Esophagus muscularis mucosa (tissue), 4 donors: ENCODE measurements around the gene PIF1. TPM values are rescaled to one million over a fixed set of nuclear protein-coding genes. Genes with fewer than 3 reads are reported as not detected.
"Not testable (repeated sequence)": the region's sequence is repeated elsewhere in the genome, so short reads cannot be mapped to it uniquely, and the experiment has no call there.

Source experiments
- DNase-seq: peaks from one replicate; pipeline ENCODE4 v3.0.0-alpha.2; 2017; ENCODE audit errors: extremely low spot score
- H3K27ac ChIP-seq, 4 donors: fragments of 200-600 bp; sonication (generic); replicated peaks in 1 of 4; 1 replicate in 3 of 4; 2 replicates in 1 of 4; pipeline ENCODE4 v1.5.1; 2016 to 2019; ENCODE audit warnings: mild to moderate bottlenecking in 1 of 4
- H3K27me3 ChIP-seq, 4 donors: fragments of 200-600 bp; sonication (generic); one replicate each; pipeline versions ENCODE4 v1.5.1 to v1.6.0; 2016 to 2019
- H3K36me3 ChIP-seq, 4 donors: fragments of 200-600 bp; sonication (generic); one replicate each; pipeline ENCODE4 v1.5.1; 2016 to 2019
- H3K4me1 ChIP-seq, 4 donors: fragments of 200-600 bp; sonication (generic); one replicate each; pipeline ENCODE4 v1.5.1; 2016 to 2019
- H3K4me3 ChIP-seq, 4 donors: fragments of 200-600 bp; sonication (generic); 1 replicate in 2 of 4; 2 replicates in 2 of 4; pipeline ENCODE4 v1.5.1; 2016 to 2019; ENCODE audit warnings: mild to moderate bottlenecking in 4 of 4, moderate library complexity in 1 of 4
- H3K9me3 ChIP-seq, 4 donors: fragments of 200-600 bp; sonication (generic); 1 replicate in 3 of 4; 2 replicates in 1 of 4; pipeline ENCODE4 v1.5.1; 2016 to 2019
- EP300 ChIP-seq: sonication (generic); formaldehyde crosslinking; IDR thresholded peaks from one replicate; pipeline ENCODE4 v1.6.1; 2017; ENCODE audit warnings: antibody characterized with exemption
- POLR2A ChIP-seq: fragments of 450-650 bp; IDR thresholded peaks from one replicate; pipeline ENCODE4 v1.6.1; 2017; ENCODE audit warnings: antibody characterized with exemption, moderate library complexity, mild to moderate bottlenecking, low read depth
- POLR2AphosphoS5 ChIP-seq, 2 donors: sonication (generic); formaldehyde crosslinking; IDR thresholded peaks; one replicate each; pipeline ENCODE4 v1.6.1; 2017; ENCODE audit warnings: antibody characterized with exemption in 2 of 2
- WGBS: methylation state at CpG from one replicate; pipeline ENCODE4 v1.1.5; 2018; 5-methylcytosine and 5-hydroxymethylcytosine counted together
- intact Hi-C: fragments of 100-400 bp; cut with DNase I; formaldehyde crosslinking; loops from one replicate; pipeline ENCODE4 v1.15.1; 2023
- total RNA-seq, 4 donors: library from RNA; depleted of rRNA; stranded (reverse); fragments of >200 nt; gene quantifications; one replicate each; pipeline versions ENCODE4 v1.1.0 to v1.2.1, GENCODE V29; 2016
- TF ChIP-seq, protein P1 (sequence below), 3 experiments: fragments of 200-600 bp in 2 of 3; fragments of 450-650 bp in 1 of 3; sonication (generic) in 2 of 3; IDR thresholded peaks; one replicate each; pipeline ENCODE4 v1.5.1; 2017 to 2019; ENCODE audit warnings: antibody characterized with exemption in 3 of 3, mild to moderate bottlenecking in 2 of 3, moderate library complexity in 1 of 3

Gene PIF1
- total RNA-seq, 4 donors from 2014 or later = 0.78 to 4.4 (median 2.0) TPM

GRCh38 chr15:64800476-64800875 is 25.0 kb downstream of the PIF1 start:
- H3K4me1 ChIP-seq = peaks cover 7 to 27% (median 24%) of the 10 kb centered on the region in 4 donors
- intact Hi-C loops = no loop called here
- H3K27me3 ChIP-seq = no peaks in the 10 kb centered on the region
- H3K4me3 ChIP-seq = no peak overlapping the region
- H3K36me3 ChIP-seq = no peaks in the 10 kb centered on the region
- H3K27ac ChIP-seq = peak overlapping the region in 3 of 4 donors; percentile 80 to 86 (median 80)
- 81% methylated on average over 2 of the region's 2 CpGs for WGBS
- H3K9me3 ChIP-seq = no peaks in the 10 kb centered on the region
- TF ChIP-seq POLR2A (no peak), POLR2AphosphoS5 (IDR thresholded peaks at IDR 0.05) (no peak), EP300 (no peak)
- TF ChIP-seq, protein P1, sequence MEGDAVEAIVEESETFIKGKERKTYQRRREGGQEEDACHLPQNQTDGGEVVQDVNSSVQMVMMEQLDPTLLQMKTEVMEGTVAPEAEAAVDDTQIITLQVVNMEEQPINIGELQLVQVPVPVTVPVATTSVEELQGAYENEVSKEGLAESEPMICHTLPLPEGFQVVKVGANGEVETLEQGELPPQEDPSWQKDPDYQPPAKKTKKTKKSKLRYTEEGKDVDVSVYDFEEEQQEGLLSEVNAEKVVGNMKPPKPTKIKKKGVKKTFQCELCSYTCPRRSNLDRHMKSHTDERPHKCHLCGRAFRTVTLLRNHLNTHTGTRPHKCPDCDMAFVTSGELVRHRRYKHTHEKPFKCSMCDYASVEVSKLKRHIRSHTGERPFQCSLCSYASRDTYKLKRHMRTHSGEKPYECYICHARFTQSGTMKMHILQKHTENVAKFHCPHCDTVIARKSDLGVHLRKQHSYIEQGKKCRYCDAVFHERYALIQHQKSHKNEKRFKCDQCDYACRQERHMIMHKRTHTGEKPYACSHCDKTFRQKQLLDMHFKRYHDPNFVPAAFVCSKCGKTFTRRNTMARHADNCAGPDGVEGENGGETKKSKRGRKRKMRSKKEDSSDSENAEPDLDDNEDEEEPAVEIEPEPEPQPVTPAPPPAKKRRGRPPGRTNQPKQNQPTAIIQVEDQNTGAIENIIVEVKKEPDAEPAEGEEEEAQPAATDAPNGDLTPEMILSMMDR (IDR thresholded peaks at IDR 0.05) = no peak
- DNase-seq = no peak

DNA sequence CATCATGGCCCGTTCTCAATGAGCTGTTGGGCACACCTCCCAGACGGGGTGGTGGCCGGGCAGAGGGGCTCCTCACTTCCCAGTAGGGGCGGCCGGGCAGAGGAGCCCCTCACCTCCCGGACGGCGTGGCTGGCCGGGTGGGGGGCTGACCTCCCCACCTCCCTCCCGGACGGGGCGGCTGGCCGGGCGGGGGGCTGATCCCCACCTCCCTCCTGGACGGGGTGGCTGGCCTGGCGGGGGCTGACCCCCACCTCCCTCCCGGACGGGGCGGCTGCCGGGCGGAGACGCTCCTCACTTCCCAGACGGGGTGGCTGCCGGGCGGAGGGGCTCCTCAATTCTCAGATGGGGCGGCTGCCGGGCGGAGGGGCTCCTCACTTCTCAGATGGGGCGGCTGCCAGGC is 26.5 kb downstream of the PIF1 start:
- no CpG with 5 or more reads among the region's 29 CpGs for WGBS

GRCh38 chr15:64795921-64796320 is 29.5 kb downstream of the PIF1 start:
- WGBS = 92% methylated on average over 9 of the region's 9 CpGs
- H3K36me3 ChIP-seq, H3K4me3 ChIP-seq, H3K9me3 ChIP-seq, DNase-seq, H3K27me3 ChIP-seq, H3K27ac ChIP-seq, intact Hi-C loops, H3K4me1 ChIP-seq: not testable (repeated sequence)

More for the DNA sequence above, 26.5 kb downstream of the PIF1 start:
- H3K36me3 ChIP-seq, H3K27ac ChIP-seq, DNase-seq, H3K27me3 ChIP-seq, H3K9me3 ChIP-seq, H3K4me3 ChIP-seq, intact Hi-C loops: not testable (repeated sequence)
- H3K4me1 ChIP-seq = peaks cover 7 to 22% (median 18%) of the 10 kb centered on the region in 4 donors

DNA sequence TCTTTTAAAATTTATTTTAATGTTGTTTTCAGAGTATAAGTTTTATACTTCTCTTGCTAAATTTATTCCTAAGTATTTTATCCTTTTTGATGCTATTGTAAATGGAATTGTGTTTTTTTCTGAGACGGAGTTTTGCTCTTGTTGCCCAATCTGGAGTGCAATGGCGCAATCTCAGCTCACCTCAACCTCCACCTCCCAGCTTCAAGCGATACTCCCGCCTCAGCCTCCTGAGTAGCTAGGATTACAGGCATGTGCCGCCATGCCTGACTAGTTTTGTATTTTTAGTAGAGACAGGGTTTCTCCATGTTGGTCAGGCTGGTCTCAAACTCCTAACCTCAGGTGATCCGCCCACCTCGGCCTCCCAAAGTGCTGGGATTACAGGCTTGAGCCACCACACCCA is 30.1 kb downstream of the PIF1 start:
- 97% methylated on average over 7 of the region's 7 CpGs for WGBS
- H3K36me3 ChIP-seq, H3K4me1 ChIP-seq, intact Hi-C loops, H3K4me3 ChIP-seq, H3K9me3 ChIP-seq, H3K27ac ChIP-seq, DNase-seq, H3K27me3 ChIP-seq: not testable (repeated sequence)

GRCh38 chr15:64792282-64792681 is 33.2 kb downstream of the PIF1 start:
- H3K4me3 ChIP-seq = no peak overlapping the region
- H3K36me3 ChIP-seq = no peaks in the 10 kb centered on the region
- TF ChIP-seq EP300 = no peak
- no peak for TF ChIP-seq POLR2AphosphoS5 (IDR thresholded peaks at IDR 0.05)
- TF ChIP-seq, protein P1 (IDR thresholded peaks at IDR 0.05) = no peak
- no peak for TF ChIP-seq POLR2A
- 88% methylated on average over 3 of the region's 3 CpGs for WGBS
- H3K4me1 ChIP-seq = no peaks in the 10 kb centered on the region
- no peaks in the 10 kb centered on the region for H3K9me3 ChIP-seq
- intact Hi-C loops = no loop called here
- DNase-seq = no peak
- H3K27ac ChIP-seq = no peak overlapping the region
- no peaks in the 10 kb centered on the region for H3K27me3 ChIP-seq

- H3K4me3 ChIP-seq = no peak overlapping the region
- H3K27me3 ChIP-seq = no peaks in the 10 kb centered on the region
- no peaks in the 10 kb centered on the region for H3K9me3 ChIP-seq
- intact Hi-C loops = no loop called here
- TF ChIP-seq, protein P1 (IDR thresholded peaks at IDR 0.05) = no peak
- no peak for TF ChIP-seq POLR2A
- TF ChIP-seq POLR2AphosphoS5 (IDR thresholded peaks at IDR 0.05) = no peak
- no peak for TF ChIP-seq EP300
- 21% methylated on average over 3 of the region's 4 CpGs for WGBS
- H3K36me3 ChIP-seq = no peaks in the 10 kb centered on the region
- no peak overlapping the region for H3K27ac ChIP-seq
- DNase-seq = no peak
- H3K4me1 ChIP-seq = peaks cover 0 to 4% (median 0%) of the 10 kb centered on the region in 4 donors
Observed at GRCh38 chr15:64791401-64791800, 34.0 kb downstream of the PIF1 start.
